ENCODE measurements around the gene PRR20E.

The PRR20E gene

DNA sequence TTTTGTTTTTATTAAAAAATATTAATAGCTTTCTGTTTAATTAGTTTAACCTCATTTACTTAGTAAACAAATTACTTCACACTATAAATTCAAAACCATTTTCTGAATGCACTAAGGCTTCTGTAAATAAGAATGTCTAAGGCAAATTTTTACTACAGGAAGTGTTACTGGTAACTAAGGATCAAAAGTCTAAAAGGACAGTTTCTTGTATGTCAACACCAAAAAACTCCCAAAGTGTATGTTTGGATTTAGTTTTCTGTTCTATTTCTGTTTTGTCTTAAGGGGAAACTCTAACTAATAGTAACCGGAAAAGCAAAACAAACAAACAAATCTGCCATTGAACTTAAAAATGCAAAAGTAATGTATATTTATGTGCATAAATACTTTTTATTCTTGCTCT lies 24.7 kb downstream of the PRR20E start:
- TF ChIP-seq, protein P1, sequence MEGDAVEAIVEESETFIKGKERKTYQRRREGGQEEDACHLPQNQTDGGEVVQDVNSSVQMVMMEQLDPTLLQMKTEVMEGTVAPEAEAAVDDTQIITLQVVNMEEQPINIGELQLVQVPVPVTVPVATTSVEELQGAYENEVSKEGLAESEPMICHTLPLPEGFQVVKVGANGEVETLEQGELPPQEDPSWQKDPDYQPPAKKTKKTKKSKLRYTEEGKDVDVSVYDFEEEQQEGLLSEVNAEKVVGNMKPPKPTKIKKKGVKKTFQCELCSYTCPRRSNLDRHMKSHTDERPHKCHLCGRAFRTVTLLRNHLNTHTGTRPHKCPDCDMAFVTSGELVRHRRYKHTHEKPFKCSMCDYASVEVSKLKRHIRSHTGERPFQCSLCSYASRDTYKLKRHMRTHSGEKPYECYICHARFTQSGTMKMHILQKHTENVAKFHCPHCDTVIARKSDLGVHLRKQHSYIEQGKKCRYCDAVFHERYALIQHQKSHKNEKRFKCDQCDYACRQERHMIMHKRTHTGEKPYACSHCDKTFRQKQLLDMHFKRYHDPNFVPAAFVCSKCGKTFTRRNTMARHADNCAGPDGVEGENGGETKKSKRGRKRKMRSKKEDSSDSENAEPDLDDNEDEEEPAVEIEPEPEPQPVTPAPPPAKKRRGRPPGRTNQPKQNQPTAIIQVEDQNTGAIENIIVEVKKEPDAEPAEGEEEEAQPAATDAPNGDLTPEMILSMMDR (IDR thresholded peaks at IDR 0.05; ENCODE audit: borderline replicate concordance, control extremely low read depth, extremely low read depth, insufficient read depth, missing control alignments) = no peak
- in situ Hi-C loops (cut with MboI; ENCODE audit: low sequenced_read_pairs, unreplicated experiment) = no loop called here
- no peak for DNase-seq (ENCODE audit: low spot score)

DNA sequence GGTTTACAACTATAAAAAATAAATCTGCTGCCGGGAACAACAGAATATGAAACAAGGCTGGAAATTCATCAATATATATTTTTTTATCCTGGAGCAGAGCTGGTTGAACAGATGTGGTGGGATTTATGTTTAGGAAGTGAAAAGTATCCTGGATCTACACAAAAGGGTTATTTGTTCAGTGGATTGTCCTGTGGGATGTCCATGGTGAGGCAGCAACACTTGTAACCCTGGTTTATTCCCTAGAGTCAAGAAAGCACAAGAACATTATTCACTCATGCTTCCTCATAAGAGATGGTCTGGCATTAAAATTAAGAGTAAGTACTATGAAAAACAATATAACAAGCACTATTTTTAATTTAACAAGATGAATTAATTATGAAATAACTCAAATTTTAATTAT lies 46.0 kb downstream of the PRR20E start:
- no peak for DNase-seq (ENCODE audit: low spot score)
- TF ChIP-seq, protein P1 (IDR thresholded peaks at IDR 0.05; ENCODE audit: borderline replicate concordance, control extremely low read depth, extremely low read depth, insufficient read depth, missing control alignments) = no peak
- in situ Hi-C loops (cut with MboI; ENCODE audit: low sequenced_read_pairs, unreplicated experiment) = no loop called here
